ENCODE measurements around the gene B4GALT3. TPM values are rescaled to one million over a fixed set of nuclear protein-coding genes. Genes with fewer than 3 reads are reported as not detected.

The B4GALT3 gene
- total and polyA plus RNA-seq, 2 of the 8 experiments (the other 6 are each of a cell fraction or from before 2014, with no cell fraction given): 42.3 to 43.0 TPM

DNA sequence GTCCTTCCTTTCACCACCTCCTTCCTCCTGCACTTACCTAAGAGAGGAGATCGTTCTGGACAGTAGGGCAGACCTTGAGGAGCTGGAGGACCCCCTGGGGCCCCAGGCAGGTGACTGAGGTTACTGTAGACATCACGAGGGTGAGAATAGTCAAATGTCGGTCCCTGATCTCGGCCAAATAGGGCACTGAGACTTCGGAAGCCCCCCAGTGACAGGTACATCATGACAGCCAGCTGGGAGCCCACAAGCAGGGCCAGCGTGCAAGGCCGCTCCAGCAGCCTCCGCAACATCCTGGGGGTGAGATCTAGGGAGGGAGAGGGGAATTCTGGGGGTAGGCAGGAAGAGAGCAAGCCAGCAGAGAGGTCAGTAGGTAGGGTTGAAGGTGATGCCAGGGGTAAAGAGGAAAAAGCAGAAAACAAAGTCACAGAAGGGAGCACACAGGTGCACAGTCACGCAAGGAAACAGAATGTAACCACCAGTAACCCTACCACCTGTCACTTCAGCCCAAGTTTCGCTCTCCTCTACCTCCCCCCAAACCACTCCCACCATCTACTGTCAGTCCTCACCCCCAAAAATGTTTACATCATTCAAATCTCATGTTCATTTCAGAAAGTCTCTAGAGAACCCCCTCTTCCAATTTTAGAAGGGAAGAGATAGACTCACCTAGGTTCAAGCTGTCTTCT lies 1.4 kb downstream of the B4GALT3 start (continued):
- TF ChIP-seq EZH2 (IDR thresholded peaks at IDR 0.05; ENCODE audit: low read depth, low read length, severe bottlenecking): no peak
- TF ChIP-seq SP1 (IDR thresholded peaks at IDR 0.05; ENCODE audit: low read depth, low read length): no peak

All from H1 (cell line).